HepG2 (cell line): ENCODE data around the gene BMERB1. TPM values are rescaled to one million over a fixed set of nuclear protein-coding genes. Genes with fewer than 3 reads are reported as not detected.

Experiments
- EP300 ChIP-seq, 3 experiments: sonication (generic) in 1 of 3; formaldehyde crosslinking in 1 of 3; IDR thresholded peaks; 2 replicates each; pipeline versions ENCODE4 v1.5.1 to v1.6.1; 2011 to 2020; ENCODE audit warnings: low read depth in 2 of 3, low read length in 2 of 3, borderline replicate concordance in 1 of 3, improper control_type of control experiment in 1 of 3, mild to moderate bottlenecking in 1 of 3, missing genetic modification reagents in 1 of 3, moderate library complexity in 1 of 3
- ESRRA ChIP-seq: sonication (generic); formaldehyde crosslinking; IDR thresholded peaks from 2 replicates; pipeline ENCODE4 v1.5.1; 2020; ENCODE audit warnings: mild to moderate bottlenecking, low read depth, missing genetic modification reagents
- HMGXB3 ChIP-seq: sonication (generic); formaldehyde crosslinking; IDR thresholded peaks from 2 replicates; pipeline ENCODE4 v1.4.0; 2020; ENCODE audit warnings: missing genetic modification reagents, borderline replicate concordance
- JUN ChIP-seq: sonication (generic); formaldehyde crosslinking; IDR thresholded peaks from 2 replicates; pipeline ENCODE4 v1.4.0; 2020; ENCODE audit warnings: mild to moderate bottlenecking, missing genetic modification reagents
- KAT7 ChIP-seq: IDR thresholded peaks from 2 replicates; pipeline ENCODE4 v1.6.1; 2018; ENCODE audit warnings: borderline replicate concordance, missing compliant biosample characterization
- KAT8 ChIP-seq: IDR thresholded peaks from 2 replicates; pipeline ENCODE4 v1.6.1; 2016; ENCODE audit warnings: missing genetic modification reagents, missing compliant biosample characterization
- KLF16 ChIP-seq, 2 experiments: sonication (generic) in 1 of 2; formaldehyde crosslinking in 1 of 2; IDR thresholded peaks; 2 replicates each; pipeline versions ENCODE4 v1.6.1 to v1.8.0; 2016 to 2023; ENCODE audit warnings: missing genetic modification reagents in 2 of 2, missing compliant biosample characterization in 1 of 2
- MEF2D ChIP-seq: sonication (generic); formaldehyde crosslinking; IDR thresholded peaks from 2 replicates; pipeline ENCODE4 v1.5.1; 2020; ENCODE audit warnings: mild to moderate bottlenecking, missing genetic modification reagents
- RXRB ChIP-seq: IDR thresholded peaks from 2 replicates; pipeline ENCODE4 v1.6.1; 2016; ENCODE audit warnings: borderline replicate concordance, missing genetic modification reagents, missing compliant biosample characterization
- TBX2 ChIP-seq: sonication (generic); formaldehyde crosslinking; IDR thresholded peaks from 2 replicates; pipeline ENCODE4 v1.5.0; 2020; ENCODE audit warnings: missing genetic modification reagents, mild to moderate bottlenecking, borderline replicate concordance
- THAP8 ChIP-seq: sonication (generic); formaldehyde crosslinking; IDR thresholded peaks from 2 replicates; pipeline ENCODE4 v1.5.1; 2020; ENCODE audit warnings: missing genetic modification reagents, mild to moderate bottlenecking, borderline replicate concordance
- ZGPAT ChIP-seq: IDR thresholded peaks from 2 replicates; pipeline ENCODE4 v1.6.1; 2016; ENCODE audit warnings: mild to moderate bottlenecking
- ZMYM3 ChIP-seq: sonication (generic); formaldehyde crosslinking; IDR thresholded peaks from 2 replicates; pipeline ENCODE4 v1.5.1; 2020; ENCODE audit warnings: mild to moderate bottlenecking, missing genetic modification reagents
- ZNF235 ChIP-seq: sonication (generic); formaldehyde crosslinking; IDR thresholded peaks from 2 replicates; pipeline ENCODE4 v1.8.1; 2023; ENCODE audit warnings: mild to moderate bottlenecking, missing genetic modification reagents, borderline replicate concordance
- ZNF350 ChIP-seq: sonication (generic); formaldehyde crosslinking; IDR thresholded peaks from 2 replicates; pipeline ENCODE4 v1.4.0; 2020; ENCODE audit warnings: mild to moderate bottlenecking, low read depth, missing genetic modification reagents, borderline replicate concordance
- ZNF761 ChIP-seq: sonication (generic); formaldehyde crosslinking; conservative IDR thresholded peaks from 2 replicates; pipeline ENCODE4 v1.4.0; 2020; ENCODE audit warnings: mild to moderate bottlenecking, missing genetic modification reagents
- ZSCAN22 ChIP-seq: sonication (generic); formaldehyde crosslinking; IDR thresholded peaks from 2 replicates; pipeline ENCODE4 v1.4.0; 2020; ENCODE audit warnings: mild to moderate bottlenecking, missing genetic modification reagents
- polyA plus RNA-seq, 8 experiments: library from polyadenylated mRNA; depleted of rRNA in 3 of 8; stranded (reverse) in 7 of 8; unstranded in 1 of 8; fragments of >200 nt; fragmentation: Illumina TruSeq in 4 of 8; extraction: Trizol in 4 of 8; gene quantifications; 2 replicates each; pipeline versions ENCODE4 v1.2.1 to v1.2.3, GENCODE V29; 2011 to 2016; ENCODE audit warnings: low read depth in 4 of 8, missing spikeins in 1 of 8, mixed read lengths in 1 of 8; ENCODE audit not compliant: insufficient read depth in 1 of 8
- total RNA-seq, 5 experiments: library from RNA; depleted of rRNA; stranded (reverse); fragments of >200 nt; fragmentation: Illumina TruSeq; extraction: Trizol; gene quantifications; 2 replicates each; pipeline ENCODE4 v1.2.3, GENCODE V29; 2016; ENCODE audit warnings: low read depth in 1 of 5
- TF ChIP-seq, protein P1 (sequence below): sonication (generic); formaldehyde crosslinking; IDR thresholded peaks from 2 replicates; pipeline ENCODE4 v1.5.1; 2020; ENCODE audit warnings: missing genetic modification reagents, mild to moderate bottlenecking, borderline replicate concordance

Gene BMERB1
- total and polyA plus RNA-seq, 2 of the 13 experiments (the other 11 are each of a cell fraction or from before 2014, with no cell fraction given): 1.4 TPM

DNA sequence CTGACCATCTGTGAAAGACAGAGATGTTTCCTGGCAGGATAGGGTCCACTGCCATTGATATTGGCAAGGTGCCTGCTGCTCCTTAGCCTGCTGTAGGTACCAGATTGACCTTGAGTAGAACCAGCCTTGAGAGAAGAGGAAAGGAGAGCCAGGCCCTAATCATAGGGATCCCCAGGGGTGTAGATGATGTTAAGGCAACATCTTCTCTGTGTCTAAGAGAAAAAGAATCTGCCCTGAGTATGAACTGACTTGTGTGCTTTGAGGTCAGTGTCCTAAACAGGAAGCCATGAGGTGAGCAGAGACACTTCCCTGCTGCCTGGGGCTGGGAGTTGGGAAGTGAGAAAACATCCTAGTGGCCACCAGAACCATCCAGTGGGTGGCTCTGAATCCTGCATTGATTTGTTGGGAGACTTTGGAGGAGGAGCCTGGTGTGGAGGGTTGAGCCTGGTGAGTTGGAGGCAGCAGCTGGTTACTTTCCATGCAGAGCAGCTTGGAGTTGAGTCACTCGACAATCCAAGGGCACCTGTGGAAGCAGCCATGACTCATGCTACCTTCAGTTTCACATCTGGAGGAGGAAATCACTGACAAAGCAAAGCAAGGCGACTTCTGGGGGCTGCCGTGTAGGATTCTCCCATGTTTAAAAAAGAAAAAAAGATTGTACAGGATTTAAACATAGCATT is 47.8 kb downstream of the BMERB1 start (continued):
- TF ChIP-seq ZMYM3 (CRISPR knock-in tag) (peak; percentile 61), MEF2D (CRISPR knock-in tag) (peak; percentile 71; the same call in 1 of the 2 replicates), KAT7 (0 out of 2 replicates have a peak, but pooled peaks have one; percentile 21), RXRB (CRISPR knock-in tag) (peak; percentile 94), TBX2 (CRISPR knock-in tag) (peak; percentile 41), EP300 (IDR thresholded peaks at IDR 0.05; ENCODE audit: low read depth in 2 of 2, low read length in 2 of 2) (peak in 1 of 2 experiments; percentile 77; a peak in 1 of 4 replicates), EP300 (CRISPR knock-in tag; IDR thresholded peaks at IDR 0.05; ENCODE audit: borderline replicate concordance) (peak; percentile 47; the same call in 1 of the 2 replicates), ZGPAT (CRISPR knock-in tag) (peak; percentile 81), HMGXB3 (CRISPR knock-in tag) (peak; percentile 90), ZNF761 (0 out of 2 replicates have a peak, but pooled peaks have one; percentile 40), ZNF235 (CRISPR knock-in tag) (no peak), THAP8 (CRISPR knock-in tag) (no peak), KAT8 (CRISPR knock-in tag) (peak; percentile 81), ESRRA (CRISPR knock-in tag) (peak; percentile 73), KLF16 (CRISPR knock-in tag; IDR thresholded peaks at IDR 0.05) (peak in 1 of 2 experiments; percentile 73; a peak in 2 of 4 replicates), ZSCAN22 (no peak), ZNF350 (CRISPR knock-in tag) (peak; percentile 66), JUN (CRISPR knock-in tag) (peak; percentile 84)
- TF ChIP-seq, protein P1, sequence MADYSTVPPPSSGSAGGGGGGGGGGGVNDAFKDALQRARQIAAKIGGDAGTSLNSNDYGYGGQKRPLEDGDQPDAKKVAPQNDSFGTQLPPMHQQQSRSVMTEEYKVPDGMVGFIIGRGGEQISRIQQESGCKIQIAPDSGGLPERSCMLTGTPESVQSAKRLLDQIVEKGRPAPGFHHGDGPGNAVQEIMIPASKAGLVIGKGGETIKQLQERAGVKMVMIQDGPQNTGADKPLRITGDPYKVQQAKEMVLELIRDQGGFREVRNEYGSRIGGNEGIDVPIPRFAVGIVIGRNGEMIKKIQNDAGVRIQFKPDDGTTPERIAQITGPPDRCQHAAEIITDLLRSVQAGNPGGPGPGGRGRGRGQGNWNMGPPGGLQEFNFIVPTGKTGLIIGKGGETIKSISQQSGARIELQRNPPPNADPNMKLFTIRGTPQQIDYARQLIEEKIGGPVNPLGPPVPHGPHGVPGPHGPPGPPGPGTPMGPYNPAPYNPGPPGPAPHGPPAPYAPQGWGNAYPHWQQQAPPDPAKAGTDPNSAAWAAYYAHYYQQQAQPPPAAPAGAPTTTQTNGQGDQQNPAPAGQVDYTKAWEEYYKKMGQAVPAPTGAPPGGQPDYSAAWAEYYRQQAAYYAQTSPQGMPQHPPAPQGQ (CRISPR knock-in tag): no peak
